Vagina (tissue), 2 donors: ENCODE measurements around the gene ALPK1. TPM values are rescaled to one million over a fixed set of nuclear protein-coding genes. Genes with fewer than 3 reads are reported as not detected.

Experiments used
- DNase-seq, 2 donors: peaks; one replicate each; pipeline ENCODE4 v3.0.0-alpha.2; 2017; ENCODE audit errors: extremely low spot score in 2 of 2
- H3K27ac ChIP-seq: fragments of 200-600 bp; sonication (generic); one replicate; pipeline ENCODE4 v1.5.1; 2019
- H3K27me3 ChIP-seq: fragments of 200-600 bp; sonication (generic); one replicate; pipeline ENCODE4 v1.5.1; 2019
- H3K36me3 ChIP-seq, 2 donors: fragments of 200-600 bp; sonication (generic); one replicate each; pipeline ENCODE4 v1.5.1; 2017 to 2019
- H3K4me1 ChIP-seq: fragments of 200-600 bp; sonication (generic); one replicate; pipeline ENCODE4 v1.5.1; 2019
- H3K4me3 ChIP-seq, 2 donors: fragments of 200-600 bp; sonication (generic); 1 replicate in 1 of 2; 2 replicates in 1 of 2; pipeline ENCODE4 v1.5.1; 2016 to 2019
- H3K9me3 ChIP-seq: fragments of 200-600 bp; sonication (generic); one replicate; pipeline ENCODE4 v1.5.1; 2019
- POLR2A ChIP-seq, 2 donors: fragments of 450-650 bp; IDR thresholded peaks; one replicate each; pipeline ENCODE4 v1.6.1; 2017; ENCODE audit warnings: antibody characterized with exemption in 2 of 2, mild to moderate bottlenecking in 2 of 2, moderate library complexity in 2 of 2
- POLR2AphosphoS5 ChIP-seq, 2 donors: sonication (generic); formaldehyde crosslinking; IDR thresholded peaks; one replicate each; pipeline ENCODE4 v1.9.0; 2017; ENCODE audit warnings: antibody characterized with exemption in 2 of 2, mild to moderate bottlenecking in 2 of 2, low read depth in 1 of 2; ENCODE audit not compliant: insufficient read depth in 1 of 2
- intact Hi-C: fragments of 100-400 bp; cut with DNase I; formaldehyde crosslinking; loops from one replicate; pipeline ENCODE4 v1.15.1; 2023
- total RNA-seq: library from RNA; depleted of rRNA; stranded (reverse); fragments of >200 nt; gene quantifications from one replicate; pipeline ENCODE4 v1.2.3, GENCODE V29; 2016
- TF ChIP-seq, protein P1 (sequence below), 3 experiments: fragments of 450-650 bp in 2 of 3; fragments of 200-600 bp in 1 of 3; sonication (generic) in 1 of 3; IDR thresholded peaks; one replicate each; pipeline ENCODE4 v1.5.1; 2017 to 2019; ENCODE audit warnings: antibody characterized with exemption in 3 of 3, mild to moderate bottlenecking in 2 of 3, moderate library complexity in 2 of 3

ALPK1 gene
- total RNA-seq, result 32.2 TPM

DNA sequence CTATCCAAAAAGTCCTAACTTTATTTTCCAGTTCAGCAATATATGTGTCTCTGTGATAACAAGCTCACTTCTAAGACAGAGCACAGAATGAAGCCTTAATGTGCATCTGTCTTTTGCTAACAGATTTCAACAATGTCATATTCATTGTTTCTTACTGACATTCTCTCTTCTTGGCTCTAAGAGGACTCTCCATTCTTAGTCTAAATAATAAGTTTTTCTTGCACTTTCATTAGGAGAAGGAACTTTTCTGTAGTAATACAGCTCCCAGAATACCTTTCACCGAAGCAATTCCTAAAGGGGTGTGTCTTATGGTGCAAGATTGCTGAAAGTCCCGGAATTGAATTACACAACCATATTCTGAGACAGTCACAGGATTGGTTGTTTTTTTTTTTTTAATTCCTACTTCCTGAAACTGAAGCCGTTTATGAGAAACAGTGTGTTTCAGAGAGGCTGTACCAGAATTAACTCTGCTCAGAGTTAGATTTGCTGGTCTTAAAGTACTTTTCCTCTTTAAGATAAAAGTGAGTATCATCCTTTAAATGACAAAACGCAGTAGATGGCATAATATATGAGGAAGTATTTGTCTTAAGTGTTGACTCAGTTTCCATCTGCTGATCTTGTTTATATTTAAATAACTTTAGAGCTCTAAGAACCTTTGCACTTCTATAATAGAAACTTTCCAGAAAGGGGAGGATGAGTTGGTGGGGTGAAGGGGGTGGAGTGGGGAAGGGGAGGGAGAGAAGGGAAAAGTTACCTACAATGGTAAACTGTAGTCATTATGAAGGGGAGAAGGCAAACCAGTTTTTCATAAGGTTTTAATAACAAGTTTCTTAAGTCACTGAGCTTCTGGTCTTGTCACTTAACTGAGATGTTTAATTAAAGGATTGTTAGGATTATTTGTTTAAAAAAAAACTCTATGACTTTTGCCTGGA, at the start of gene ALPK1:
Gene ALPK1 (plus strand): TSS at position 421 of the 932 bp plus-strand sequence.
- peak within 1 kb of the TSS; percentile 42 to 45 for H3K4me3 ChIP-seq
- H3K4me1 ChIP-seq, result peaks cover 16% of the 10 kb centered on the region
- H3K9me3 ChIP-seq, result no peaks in the 10 kb centered on the region
- peaks cover 0 to 1% of the 10 kb centered on the region in 2 donors for H3K36me3 ChIP-seq
- no peak for DNase-seq
- TF ChIP-seq POLR2AphosphoS5 (IDR thresholded peaks at IDR 0.05; ENCODE audit: insufficient read depth in 1 of 2, low read depth in 1 of 2) (peak in 1 of 2 donors; percentile 100), POLR2A (IDR thresholded peaks at IDR 0.05) (peak in 1 of 2 donors; percentile 58)
- TF ChIP-seq, protein P1, sequence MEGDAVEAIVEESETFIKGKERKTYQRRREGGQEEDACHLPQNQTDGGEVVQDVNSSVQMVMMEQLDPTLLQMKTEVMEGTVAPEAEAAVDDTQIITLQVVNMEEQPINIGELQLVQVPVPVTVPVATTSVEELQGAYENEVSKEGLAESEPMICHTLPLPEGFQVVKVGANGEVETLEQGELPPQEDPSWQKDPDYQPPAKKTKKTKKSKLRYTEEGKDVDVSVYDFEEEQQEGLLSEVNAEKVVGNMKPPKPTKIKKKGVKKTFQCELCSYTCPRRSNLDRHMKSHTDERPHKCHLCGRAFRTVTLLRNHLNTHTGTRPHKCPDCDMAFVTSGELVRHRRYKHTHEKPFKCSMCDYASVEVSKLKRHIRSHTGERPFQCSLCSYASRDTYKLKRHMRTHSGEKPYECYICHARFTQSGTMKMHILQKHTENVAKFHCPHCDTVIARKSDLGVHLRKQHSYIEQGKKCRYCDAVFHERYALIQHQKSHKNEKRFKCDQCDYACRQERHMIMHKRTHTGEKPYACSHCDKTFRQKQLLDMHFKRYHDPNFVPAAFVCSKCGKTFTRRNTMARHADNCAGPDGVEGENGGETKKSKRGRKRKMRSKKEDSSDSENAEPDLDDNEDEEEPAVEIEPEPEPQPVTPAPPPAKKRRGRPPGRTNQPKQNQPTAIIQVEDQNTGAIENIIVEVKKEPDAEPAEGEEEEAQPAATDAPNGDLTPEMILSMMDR (IDR thresholded peaks at IDR 0.05), result no peak
- intact Hi-C loops, result no loop called here
- peak within 1 kb of the TSS; percentile 76 for H3K27ac ChIP-seq
- no peaks in the 10 kb centered on the region for H3K27me3 ChIP-seq

DNA sequence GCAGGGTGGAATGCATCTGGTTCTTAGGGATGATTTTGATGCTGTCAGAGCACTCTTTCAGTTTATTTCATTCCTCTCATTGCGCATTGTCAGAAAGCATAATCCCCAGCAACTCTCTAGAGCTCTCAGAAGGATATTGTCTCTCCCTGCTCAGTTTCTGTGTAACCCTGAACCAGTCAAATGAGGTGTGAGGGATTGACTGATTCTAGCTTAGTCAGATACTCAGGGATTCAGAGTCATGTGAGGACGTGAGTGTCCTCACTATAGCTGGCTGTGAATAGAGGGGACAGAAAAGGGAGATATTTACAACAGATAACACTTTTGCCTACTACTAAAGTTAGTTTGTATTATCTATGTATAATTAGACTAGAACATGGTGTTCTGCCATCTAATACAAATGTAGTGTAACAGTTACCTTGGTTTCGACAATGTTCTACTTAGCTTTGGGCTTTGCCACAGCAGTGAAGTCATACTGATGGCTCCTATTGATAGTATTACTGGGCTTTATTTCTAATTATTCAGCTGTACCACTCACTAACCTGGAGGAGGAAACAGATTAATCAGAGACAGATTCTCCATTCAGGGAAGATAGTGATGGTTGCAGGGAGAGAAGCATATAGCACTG, 46.0 kb upstream of the ALPK1 start:
- no peak for DNase-seq
- TF ChIP-seq POLR2A (IDR thresholded peaks at IDR 0.05), result no peak
- TF ChIP-seq POLR2AphosphoS5 (IDR thresholded peaks at IDR 0.05; ENCODE audit: insufficient read depth in 1 of 2, low read depth in 1 of 2), result no peak
- TF ChIP-seq, protein P1 (IDR thresholded peaks at IDR 0.05), result no peak
- Histone ChIP-seq H3K27ac (no peak overlapping the region), H3K27me3 (no peaks in the 10 kb centered on the region), H3K9me3 (no peaks in the 10 kb centered on the region), H3K4me3 (no peak overlapping the region), H3K36me3 (no peaks in the 10 kb centered on the region), H3K4me1 (no peaks in the 10 kb centered on the region)
- intact Hi-C loops, result no loop called here

DNA sequence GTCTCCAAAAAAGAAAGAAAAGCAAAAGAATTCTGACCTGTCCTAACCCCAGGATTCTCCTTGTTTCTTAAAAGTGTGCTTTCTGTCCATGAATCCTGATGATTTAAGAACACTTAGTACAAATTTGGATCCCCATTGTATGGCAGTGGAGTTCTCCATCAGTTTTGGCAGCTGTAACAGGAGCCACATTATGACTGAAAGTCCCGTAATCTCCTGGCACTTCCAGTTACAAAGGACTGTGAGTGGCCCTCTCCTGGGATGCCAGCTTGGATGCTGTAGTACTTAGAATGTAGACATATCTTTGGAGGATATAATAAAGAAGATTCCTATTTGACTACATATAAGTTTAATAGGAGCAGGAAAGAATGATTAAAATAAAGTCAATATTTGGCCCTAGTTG, 44.9 kb upstream of the ALPK1 start:
- Histone ChIP-seq H3K9me3 (no peaks in the 10 kb centered on the region), H3K4me3 (no peak overlapping the region), H3K4me1 (no peaks in the 10 kb centered on the region), H3K27me3 (no peaks in the 10 kb centered on the region), H3K27ac (no peak overlapping the region), H3K36me3 (no peaks in the 10 kb centered on the region)
- no peak for DNase-seq
- intact Hi-C loops, result no loop called here
- TF ChIP-seq, protein P1 (IDR thresholded peaks at IDR 0.05), result no peak
- TF ChIP-seq POLR2A (IDR thresholded peaks at IDR 0.05), result no peak
- no peak for TF ChIP-seq POLR2AphosphoS5 (IDR thresholded peaks at IDR 0.05; ENCODE audit: insufficient read depth in 1 of 2, low read depth in 1 of 2)

DNA sequence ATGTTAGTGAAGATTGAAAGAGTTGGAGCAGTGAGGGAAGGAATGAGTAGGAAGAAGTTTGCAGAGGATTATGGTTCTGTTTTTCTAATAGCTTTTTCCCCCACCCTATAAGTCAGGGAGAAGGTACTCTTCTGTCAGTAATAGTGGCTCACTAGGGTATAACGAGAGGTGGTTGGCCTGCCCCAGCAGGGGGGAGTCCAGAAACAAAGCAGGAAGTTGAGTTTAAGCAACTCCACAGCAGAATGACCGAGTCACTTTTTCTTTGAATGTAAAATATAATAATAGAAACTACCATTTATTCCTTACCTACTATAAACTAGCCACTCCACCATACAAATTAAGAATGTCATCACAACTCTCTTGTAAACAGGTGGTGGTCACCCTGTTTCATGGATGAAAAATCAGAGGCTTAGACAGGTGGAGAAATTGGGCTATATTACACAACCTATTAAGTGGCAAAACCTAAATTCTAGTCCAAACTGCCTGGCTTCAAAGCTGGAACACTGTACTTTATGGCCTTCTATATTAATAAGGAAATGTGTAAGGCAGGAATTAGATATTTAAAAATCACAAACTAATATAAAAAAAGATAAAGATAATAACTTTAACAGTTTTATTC, 43.7 kb upstream of the ALPK1 start:
- Histone ChIP-seq H3K4me3 (no peak overlapping the region), H3K27ac (no peak overlapping the region), H3K4me1 (no peaks in the 10 kb centered on the region), H3K27me3 (no peaks in the 10 kb centered on the region), H3K36me3 (no peaks in the 10 kb centered on the region), H3K9me3 (no peaks in the 10 kb centered on the region)
- intact Hi-C loops, result no loop called here
- no peak for DNase-seq
- TF ChIP-seq POLR2AphosphoS5 (IDR thresholded peaks at IDR 0.05; ENCODE audit: insufficient read depth in 1 of 2, low read depth in 1 of 2) (no peak), POLR2A (IDR thresholded peaks at IDR 0.05) (no peak)
- TF ChIP-seq, protein P1 (IDR thresholded peaks at IDR 0.05), result no peak
